Embryonic facial prominence (tissue), 1 donor: ENCODE data around the gene SPEF2.

Source experiments
- DNase-seq: peaks from one replicate; pipeline ENCODE4 v3.0.0-alpha.2; 2016; ENCODE audit errors: extremely low spot score

The SPEF2 gene

DNA sequence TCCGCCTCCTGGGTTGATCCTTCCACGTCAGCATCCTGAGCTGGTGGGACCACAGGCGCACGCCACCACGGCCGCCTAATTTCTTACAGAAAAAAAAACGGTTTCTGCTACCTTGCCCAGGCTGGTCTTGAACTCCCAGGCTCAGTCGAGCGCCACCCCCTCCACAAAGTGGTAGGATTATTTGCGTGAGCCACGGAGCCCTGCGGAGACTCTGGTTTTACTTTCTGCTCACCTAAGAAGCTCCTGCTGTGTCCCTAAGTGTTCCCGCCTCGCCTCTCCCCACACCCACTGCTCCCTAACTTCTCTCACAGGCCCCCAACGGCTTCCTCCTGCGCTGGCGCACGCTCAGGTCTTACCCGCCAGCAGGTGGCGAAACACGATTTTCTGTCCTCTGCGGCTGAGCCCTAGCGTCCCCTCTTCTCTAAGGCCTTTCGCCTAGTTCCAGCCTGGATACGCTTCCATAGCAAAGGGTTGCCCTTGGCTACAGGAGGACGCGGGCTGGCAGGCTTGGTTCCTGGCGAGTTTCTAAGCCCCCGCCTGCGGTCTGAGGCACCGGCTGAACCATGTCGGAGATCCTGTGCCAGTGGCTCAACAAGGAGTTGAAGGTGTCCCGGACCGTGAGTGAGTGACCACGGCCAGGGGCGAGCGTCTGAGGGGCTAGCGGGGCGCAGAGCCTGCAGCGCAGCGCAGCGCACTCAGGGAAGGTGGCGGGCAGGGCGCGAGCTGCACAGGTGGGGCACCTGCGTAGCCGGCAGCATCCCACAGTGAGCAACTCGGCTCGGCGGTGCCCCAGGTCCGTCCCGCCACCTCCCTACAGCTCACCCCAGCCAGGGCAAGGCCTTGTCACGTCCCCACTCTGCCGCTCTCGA, at the start of gene SPEF2:
Gene SPEF2 (plus strand): TSS at position 429 of the 869 bp plus-strand sequence. CDS start 135 bp downstream, at position 564.
- peak; percentile 78 for DNase-seq

- no peak for DNase-seq
These were observed 42.1 kb upstream of the SPEF2 start for GRCh38 chr5:35575578-35575977.

DNA sequence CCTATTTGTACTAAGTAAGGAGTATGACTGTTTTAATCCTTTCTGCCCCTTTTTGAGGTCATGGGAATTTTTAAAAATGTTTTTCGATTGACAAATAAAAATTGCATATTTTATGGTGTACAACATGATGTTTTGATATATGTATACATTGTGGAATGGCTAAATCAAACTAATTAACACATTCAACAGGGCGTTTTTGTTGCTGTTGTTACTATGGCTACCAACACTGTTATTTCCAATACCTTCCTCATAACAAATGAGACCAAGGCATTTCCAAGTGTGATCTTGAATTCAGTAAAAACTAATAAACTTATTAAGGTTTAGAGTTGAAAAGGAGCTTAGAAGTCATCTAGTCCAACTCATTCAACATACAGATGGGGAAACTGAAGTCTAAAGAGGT, 30.2 kb upstream of the SPEF2 start:
- DNase-seq = no peak

- no peak for DNase-seq
These were observed 24.3 kb upstream of the SPEF2 start for GRCh38 chr5:35593338-35593737.

DNA sequence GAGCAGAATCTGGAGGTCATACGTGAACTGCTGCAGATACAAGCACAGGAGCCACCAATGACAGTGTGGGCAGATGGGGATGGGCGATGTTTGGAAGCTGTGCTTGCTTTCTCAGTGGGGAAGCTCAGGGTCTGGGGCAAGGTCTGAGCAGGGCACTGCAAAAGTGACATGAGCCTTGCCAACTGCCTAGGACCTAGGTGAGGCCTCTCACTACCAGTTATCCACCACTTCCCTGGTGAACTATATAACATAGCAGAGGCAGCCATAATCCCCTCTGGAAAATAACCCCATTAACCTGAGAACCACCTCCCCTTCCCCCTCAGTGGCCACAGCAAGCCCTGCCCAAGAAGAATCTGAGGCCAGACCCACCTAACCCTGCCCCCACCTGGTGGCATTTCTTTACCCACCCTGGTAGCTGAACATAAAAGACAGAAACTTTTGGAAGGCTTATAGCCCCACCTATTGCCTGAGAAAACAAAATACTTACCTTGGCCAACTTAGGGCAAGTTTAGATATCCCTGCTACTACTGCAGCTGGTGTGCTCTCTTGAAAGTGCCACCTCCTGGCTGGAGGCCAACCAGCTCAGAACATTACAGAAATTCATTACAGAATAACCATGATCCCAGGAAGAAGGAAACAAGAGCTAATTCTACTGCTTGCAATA, 18.8 kb upstream of the SPEF2 start:
- DNase-seq = no peak

DNA sequence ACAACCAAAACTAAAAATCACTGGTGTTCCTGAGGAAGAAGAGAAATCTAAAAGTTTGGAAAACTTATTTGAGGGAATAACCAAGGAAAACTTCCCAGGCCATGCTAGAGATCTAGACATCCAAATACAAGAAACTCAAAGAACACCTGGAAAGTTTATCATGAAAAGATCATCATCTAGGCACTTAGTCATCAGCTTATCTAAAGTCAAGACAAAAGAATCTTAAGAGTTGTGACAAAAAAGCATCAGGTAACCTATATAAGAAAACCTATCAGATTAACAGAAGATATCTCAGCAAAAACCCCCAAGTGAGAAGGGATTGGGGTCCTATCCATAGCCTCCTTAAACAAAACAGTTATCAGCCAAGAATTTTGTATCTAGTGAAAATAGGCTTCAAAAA, 17.1 kb upstream of the SPEF2 start:
- no peak for DNase-seq

GRCh38 chr5:35608881-35609779, 8.5 kb upstream of the SPEF2 start:
- DNase-seq = no peak

GRCh38 chr5:35617060-35617434, 616 bp upstream of the SPEF2 start:
- DNase-seq = no peak

GRCh38 chr5:35618304-35618636, 607 bp downstream of the SPEF2 start:
- no peak for DNase-seq

DNA sequence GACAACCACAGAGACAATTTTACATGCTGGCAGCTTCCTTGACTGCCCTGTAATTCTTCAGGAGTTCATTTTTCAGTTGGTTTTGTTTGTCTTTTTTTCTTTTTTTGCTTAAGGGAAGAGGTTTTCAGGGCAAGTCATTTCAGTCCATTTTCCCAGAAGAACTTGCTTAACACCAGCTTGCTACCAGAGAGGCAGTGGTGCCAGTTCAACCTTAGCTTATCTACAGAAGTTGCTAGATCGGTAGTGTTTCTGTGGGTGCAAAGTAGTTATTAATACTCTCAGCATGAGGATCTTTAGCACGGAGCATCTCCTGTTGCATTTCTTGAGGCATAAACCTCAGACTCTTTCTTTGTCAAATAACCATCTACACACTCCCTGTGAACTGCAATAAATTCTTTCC, 1.1 kb downstream of the SPEF2 start:
- no peak for DNase-seq

DNA sequence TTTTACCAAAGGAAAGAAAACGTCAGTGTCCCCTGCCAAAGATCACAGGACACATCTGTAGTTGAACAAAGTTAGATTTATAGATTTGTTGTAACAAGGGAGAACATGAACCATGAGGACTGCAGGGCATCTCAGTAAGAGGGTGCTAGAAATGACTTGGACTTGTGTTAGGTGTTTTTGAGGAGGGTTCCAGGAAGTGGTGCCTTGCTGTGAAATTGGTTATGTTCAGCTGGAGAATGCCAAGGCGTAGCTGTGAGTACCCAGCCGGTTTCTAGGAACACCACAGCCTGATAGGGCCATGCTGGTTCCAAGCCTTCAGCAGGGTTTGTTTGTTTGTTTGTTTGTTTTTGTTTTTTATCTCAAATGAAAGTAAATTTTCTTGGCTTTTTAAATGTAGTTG, 5.3 kb downstream of the SPEF2 start:
- no peak for DNase-seq

DNA sequence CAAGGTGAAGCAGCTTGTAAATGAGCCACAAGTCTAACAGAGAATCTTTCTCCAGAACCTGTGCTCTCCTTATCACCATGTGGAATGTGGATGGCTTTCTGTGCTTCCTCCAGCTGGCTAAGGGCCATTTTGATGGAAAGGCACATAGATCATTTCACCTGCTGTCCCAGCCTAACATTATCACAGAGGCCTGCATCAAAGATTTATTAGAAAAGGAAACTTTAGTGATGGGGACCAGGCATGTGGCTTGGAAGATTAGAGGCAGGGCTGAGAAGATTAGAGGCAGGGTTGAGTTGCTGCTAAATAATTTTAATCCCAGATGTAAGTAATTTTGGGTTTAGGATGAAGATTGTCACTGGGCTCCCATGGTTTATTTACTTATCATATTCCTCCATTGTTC, 6.3 kb downstream of the SPEF2 start:
- DNase-seq = no peak

DNA sequence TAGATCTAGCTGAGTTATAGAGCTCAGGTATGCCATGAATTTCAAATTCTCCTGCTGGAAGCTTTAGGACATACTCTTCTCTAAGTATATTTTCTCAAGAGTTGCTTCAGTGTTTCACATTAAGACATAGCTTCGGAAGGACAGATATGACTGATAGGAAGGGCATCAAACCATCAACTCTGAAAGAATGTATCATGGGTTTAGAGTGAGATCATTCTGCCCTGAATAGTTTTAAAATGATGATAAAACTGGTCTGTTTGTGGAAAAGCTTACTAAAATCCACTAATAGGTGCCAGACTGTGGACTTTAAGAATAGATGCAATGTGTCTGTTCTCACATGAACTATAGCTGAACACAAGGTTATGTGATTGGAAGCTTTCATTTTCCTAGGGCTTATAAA, 8.4 kb downstream of the SPEF2 start:
- no peak for DNase-seq

- DNase-seq = no peak
These were observed 8.9 kb downstream of the SPEF2 start for GRCh38 chr5:35626553-35626952.

DNA sequence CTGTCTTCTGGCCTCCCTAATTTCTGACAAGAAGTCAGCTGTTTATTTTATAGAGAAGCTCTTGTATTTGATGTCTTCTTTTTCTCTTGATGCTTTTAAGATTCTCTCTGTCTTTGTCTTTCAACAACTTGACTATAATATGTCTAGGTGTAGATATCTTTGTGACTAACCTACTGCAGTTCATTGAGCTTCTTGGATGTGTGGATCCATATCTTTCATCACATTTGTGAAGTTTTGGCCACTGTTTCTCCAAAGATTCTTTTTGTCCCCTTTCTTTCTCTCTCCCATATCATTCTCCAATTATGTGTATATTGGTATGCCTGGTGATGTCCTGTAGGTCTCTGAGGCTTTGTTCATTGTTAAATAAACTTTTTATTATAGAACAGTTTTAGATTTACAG, 16.7 kb downstream of the SPEF2 start:
- DNase-seq = no peak

- DNase-seq = no peak
These were observed 23.0 kb downstream of the SPEF2 start for GRCh38 chr5:35640623-35641022.

DNA sequence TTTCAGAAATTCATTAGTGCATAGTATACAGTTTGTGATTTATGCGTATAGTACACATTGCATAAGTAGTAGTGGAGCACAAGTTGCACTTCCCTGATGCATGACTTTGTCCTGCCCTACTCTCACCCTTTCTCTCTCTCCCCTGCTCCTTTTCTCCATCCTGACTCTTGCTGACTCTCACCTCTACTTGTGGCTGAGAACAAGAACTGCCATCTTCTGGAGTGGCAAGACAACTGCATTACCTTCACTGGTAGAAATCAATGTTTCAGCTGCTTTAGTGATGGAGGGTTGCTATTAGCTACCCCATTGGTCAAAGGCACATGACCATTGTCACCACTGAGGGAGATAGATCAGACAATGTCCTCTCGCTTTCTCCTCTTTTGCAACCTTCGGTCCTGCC, 26.9 kb downstream of the SPEF2 start:
- no peak for DNase-seq

DNA sequence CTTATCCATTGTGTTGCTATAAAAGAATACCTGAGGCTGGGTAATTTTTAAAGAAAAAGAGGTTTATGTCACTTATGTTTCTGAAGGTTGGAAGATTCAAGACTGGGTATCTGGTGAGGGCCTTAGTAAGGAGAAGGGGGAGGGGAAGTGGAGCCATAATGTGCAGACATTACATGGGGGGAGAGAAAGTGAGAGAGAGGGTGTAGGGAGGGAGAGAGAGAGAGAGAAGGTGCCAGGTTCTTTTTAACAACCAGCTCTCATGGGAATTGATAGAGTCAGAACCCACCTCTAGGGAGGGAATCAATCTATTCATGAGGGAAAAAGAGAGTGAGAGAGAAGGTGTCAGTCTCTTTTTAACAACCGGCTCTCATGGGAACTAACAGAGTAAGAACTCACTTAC, 29.5 kb downstream of the SPEF2 start:
- no peak for DNase-seq

GRCh38 chr5:35647712-35648111, 30.0 kb downstream of the SPEF2 start:
- DNase-seq = no peak

- no peak for DNase-seq
These were observed 33.5 kb downstream of the SPEF2 start for GRCh38 chr5:35651002-35651756.

GRCh38 chr5:35656721-35657120, 39.1 kb downstream of the SPEF2 start:
- no peak for DNase-seq

- no peak for DNase-seq
These were observed 40.2 kb downstream of the SPEF2 start for GRCh38 chr5:35657877-35658276.
